Brain pericyte (primary cell): ENCODE data around the gene ELMO1.

Experiments used
- DNase-seq: peaks from one replicate; pipeline ENCODE4 v3.0.0-alpha.2; 2012; ENCODE audit warnings: low read depth, low spot score

Gene ELMO1

GRCh38 chr7:36847946-36848345, 600.7 kb downstream of the ELMO1 start:
- DNase-seq, result no peak

DNA sequence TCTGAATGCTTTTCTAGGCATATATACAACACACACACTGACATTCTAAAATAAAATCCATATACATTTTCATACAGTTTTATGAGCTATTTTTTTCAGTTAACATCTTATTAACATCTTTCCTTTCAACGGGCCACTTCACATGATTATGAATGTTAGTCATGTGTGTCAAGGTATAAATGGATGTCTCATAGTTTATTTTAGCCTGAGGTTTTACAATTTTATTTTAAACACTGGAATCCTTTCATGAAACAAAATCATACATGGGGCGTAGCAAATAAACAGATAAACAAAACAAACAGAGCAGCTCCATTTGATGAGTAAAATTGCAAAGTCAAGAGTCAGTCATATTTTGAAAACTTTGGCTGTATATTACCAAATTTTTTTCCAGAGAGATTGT, 604.3 kb downstream of the ELMO1 start:
- DNase-seq, result no peak

- DNase-seq, result no peak
These were observed 607.8 kb downstream of the ELMO1 start for GRCh38 chr7:36840904-36841303.

DNA sequence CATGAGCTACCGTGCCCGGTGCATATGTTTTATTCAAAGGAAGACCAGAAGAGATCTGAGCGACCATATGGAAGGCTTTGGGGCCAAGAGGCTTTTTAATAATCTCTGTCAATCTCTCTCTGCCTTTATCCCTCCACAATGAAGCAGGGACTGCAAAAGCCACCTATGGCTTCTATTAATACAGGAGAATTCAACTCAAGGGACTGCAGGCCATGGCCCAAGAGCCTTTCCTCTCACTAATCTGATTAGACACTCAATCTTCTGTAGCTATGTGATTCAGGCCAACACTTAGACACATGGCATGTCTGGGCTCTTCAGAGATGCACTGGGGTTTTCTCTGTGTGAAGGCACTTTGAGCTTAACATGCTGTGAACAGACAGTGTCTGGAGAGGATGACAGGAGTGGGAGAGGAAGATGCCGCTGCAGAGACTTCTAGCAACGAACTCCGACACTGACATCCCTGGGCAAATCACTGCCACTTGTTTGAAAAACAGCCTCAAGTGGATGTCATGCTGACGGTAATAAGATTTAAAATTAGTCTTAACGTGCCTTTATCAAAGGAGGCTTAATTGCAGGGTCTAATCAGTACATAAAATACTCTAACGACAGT, 609.9 kb downstream of the ELMO1 start:
- DNase-seq, result no peak

DNA sequence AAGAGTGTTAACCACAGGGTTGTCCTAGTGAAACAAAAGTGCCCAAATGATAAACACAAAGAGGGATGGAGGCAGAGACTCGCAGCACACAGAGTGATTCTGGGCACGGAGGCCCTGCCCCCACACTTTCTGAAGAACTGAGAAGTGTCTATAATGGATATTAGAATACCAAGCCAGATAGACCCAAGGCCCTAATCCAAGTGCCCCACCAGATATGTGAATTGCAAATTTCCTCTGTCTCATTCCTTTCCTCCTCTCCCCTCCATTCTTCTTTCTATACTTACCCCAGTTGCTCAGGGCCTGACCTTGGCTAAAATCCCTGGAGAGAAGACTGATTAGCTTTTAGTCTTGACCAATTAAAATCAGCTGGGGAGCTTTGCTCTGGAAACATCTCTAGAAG, 617.6 kb downstream of the ELMO1 start:
- DNase-seq, result no peak

- no peak for DNase-seq
These were observed 620.6 kb downstream of the ELMO1 start for GRCh38 chr7:36827726-36828703.

GRCh38 chr7:36825501-36825900, 623.2 kb downstream of the ELMO1 start:
- DNase-seq, result no peak

DNA sequence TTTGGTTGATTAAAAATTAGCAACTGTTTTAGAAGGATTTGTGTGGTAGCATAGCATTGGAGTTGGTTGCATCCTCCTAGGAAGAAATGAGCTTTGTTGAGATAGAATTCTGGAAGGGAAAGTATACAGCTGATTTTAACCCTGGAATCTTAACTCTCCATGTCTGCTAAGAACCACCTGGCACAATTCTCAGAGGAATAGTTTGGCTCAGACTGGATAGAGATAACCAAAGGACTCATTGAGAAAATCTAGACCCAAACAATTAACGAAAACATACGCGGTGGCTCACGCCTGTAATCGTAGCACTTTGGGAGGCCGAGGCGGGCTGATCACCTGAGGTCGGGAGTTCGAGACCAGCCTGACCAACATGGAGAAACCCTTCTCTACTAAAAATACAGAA, 625.3 kb downstream of the ELMO1 start:
- DNase-seq, result no peak

DNA sequence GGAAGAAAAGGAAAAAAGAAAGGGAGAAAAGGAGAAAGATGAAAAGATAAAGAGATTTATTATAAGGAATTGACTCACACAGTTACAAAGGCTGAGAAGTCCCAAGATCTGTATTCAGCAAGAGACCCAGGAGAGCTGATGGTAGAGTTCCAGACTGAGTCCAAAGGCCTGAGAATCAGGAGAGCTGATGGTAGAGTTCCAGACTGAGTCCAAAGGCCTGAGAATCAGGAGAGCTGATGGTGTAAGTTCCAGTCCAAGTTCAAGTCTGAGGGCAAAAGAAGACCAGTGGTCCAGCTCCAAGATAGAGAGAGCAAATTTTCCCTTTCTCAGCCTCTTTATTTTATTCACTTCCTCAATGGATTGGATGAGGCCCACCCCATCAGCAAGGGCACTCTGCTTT, 627.0 kb downstream of the ELMO1 start:
- DNase-seq, result no peak

GRCh38 chr7:36820527-36821170, 628.0 kb downstream of the ELMO1 start:
- DNase-seq, result no peak

DNA sequence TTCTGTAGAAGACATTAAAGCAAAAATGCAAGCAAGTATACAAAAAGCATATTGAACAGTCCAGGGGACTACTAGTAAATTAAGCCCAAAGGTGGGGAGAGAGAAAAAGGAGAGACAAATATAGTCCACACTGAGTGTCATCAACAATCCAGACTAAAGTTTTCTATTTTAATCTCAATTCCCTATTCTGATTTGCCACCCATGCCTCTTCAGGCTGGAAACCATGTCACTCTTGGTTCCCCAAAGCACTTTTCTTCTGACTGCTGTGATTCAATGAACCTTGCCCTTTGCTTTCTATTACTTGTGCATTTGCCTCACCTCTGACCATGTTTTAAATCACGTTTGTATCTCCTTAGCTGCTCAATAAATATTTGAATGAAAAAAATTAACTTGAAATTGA, 629.0 kb downstream of the ELMO1 start:
- DNase-seq, result no peak

GRCh38 chr7:36814311-36814710, 634.4 kb downstream of the ELMO1 start:
- no peak for DNase-seq

DNA sequence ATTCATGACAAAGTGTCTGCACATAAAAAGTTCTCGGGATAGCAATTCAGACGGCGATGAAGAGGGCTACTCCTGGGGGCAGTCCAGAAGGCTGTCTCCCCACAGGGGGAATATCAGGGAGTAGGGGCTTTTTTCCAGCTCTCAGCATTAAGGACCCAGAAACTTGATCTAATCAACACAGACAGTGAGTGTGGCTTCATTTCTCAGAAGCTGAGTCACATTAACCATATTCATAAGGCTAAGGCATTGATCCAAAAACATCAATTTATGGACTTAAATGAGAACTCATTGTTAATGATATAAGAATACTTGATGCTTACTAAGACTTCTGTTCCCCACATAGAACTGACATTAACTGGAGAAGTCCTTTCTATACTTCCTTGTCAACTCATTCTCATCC, 636.9 kb downstream of the ELMO1 start:
- DNase-seq, result no peak

DNA sequence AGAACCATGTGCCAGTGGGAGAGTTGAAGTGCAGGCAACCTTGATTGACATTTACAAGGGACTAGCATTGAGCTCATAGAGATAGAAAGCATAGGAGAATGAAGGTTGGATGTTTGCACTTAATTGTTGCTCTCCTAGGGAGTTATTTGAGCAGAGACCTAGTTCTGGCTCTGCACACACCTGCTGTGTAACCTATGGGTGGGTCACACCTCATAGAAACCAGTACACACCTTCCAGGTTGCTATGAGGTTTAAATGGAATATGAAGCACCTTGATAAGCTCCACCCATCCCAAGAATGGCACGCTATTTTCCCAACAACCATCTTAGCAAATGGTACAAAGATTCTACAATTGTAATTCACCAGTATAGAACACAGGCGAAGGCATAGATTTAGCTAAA, 638.2 kb downstream of the ELMO1 start:
- DNase-seq, result no peak

DNA sequence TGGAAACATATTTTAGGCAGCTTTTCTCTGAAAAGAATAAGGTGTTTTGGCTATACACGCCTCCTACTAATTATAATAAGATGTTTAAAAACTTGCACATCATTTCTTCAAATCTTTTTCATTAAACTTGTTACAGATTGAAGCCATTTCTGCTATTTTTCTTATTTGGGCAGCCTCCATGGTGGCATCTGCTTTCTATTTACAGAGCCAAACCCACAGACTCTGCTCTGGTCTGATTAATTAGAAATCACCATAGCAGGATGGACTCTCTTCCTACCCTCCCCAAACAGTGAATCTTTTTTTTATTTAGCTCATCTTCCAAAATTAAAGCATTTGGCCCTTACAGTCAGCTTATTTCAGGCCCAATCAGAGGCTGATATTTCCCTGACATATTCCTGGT, 638.6 kb downstream of the ELMO1 start:
- DNase-seq, result no peak

DNA sequence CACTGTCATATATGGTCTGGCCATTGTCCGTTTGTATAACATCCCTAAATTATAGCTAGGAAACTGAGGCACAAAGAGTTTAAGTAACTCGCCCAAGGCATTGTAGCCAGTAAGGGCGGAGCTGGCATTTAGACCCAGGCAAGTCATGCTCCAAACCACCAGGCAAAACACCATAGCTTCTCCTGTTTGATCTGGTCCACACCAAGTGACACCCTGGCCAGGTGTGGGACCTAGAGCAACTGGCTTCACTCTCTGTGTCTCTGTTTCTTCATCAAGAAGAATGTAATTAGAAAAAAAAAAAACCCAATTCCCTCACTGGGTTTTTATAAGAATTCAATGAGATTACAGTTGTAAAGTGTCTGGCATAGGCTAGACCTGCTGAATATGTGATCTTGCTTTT, 639.2 kb downstream of the ELMO1 start:
- no peak for DNase-seq

DNA sequence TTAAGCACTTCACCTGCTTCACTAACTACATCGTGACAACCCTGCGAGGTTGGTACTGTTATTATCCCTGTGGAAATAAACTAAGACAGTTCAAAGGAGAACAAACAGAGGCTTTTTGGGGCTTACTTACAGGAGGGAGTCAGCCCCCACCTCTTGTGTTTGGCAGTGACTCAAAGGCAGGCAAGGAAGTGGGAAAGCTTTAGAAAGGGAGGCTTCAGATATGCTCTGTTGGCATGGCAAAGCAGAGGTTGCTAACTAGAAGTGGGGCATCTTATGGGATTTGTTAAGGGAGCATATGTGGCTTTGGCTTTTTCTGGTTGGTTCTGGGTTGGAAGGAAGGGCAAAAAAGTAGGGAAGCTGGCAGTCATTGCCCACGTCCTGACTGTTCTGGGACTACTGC, 639.6 kb downstream of the ELMO1 start:
- no peak for DNase-seq

DNA sequence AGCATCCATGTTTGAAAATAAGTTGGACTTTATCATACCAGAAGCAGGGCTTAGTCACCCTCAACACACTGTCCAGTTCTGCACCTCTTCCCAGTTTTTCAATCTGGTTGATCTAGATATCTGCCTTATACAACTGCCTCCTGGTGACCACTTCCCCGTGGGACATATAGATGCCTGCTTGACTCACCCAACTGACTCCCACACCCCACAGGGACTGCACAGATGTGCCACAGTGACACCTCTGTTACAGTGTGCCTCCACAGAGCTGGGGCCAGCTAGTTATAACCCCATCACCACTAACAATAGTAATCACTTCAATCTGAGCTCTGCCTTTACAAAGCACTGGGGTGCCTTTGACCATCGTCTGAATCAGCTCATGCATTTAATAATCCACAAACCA, 641.8 kb downstream of the ELMO1 start:
- DNase-seq, result no peak
